DND-41 (cell line): ENCODE measurements around the gene PKD1L1.

Experiments used
- ATAC-seq: fragments of 200-7000 bp; cut with Tn5 transposase; 3 replicates; pipeline ENCODE4 v1.9.1; 2021; ENCODE audit warnings: low read depth; ENCODE audit not compliant: insufficient read depth
- DNase-seq: peaks from one replicate; pipeline ENCODE4 v3.0.0-alpha.2; 2020
- H2AFZ ChIP-seq: 2 replicates; pipeline ENCODE4 v1.6.0; 2012; ENCODE audit warnings: low read depth, low read length
- H3K27ac ChIP-seq: 2 replicates; pipeline ENCODE4 v1.5.1; 2012; ENCODE audit warnings: low read length, inconsistent platforms
- H3K27me3 ChIP-seq: fragments of 200-600 bp; sonication (generic); 2 replicates; pipeline ENCODE4 v1.6.0; 2012; ENCODE audit warnings: low read length, mild to moderate bottlenecking, inconsistent platforms; ENCODE audit not compliant: insufficient read depth, poor library complexity
- H3K36me3 ChIP-seq: 2 replicates; pipeline ENCODE4 v1.5.1; 2012; ENCODE audit warnings: low read length, inconsistent platforms; ENCODE audit not compliant: insufficient read depth
- H3K4me1 ChIP-seq: 2 replicates; pipeline ENCODE4 v1.5.1; 2012; ENCODE audit warnings: mild to moderate bottlenecking, low read length; ENCODE audit not compliant: insufficient read depth
- H3K4me2 ChIP-seq: 2 replicates; pipeline ENCODE4 v1.6.0; 2012; ENCODE audit warnings: mild to moderate bottlenecking, moderate library complexity, low read length, inconsistent platforms; ENCODE audit not compliant: insufficient read depth
- H3K4me3 ChIP-seq, 2 experiments: fragments of 200-600 bp in 1 of 2; shearing (Covaris generic) in 1 of 2; 2 replicates each; pipeline ENCODE4 v1.5.1; 2012 to 2016; ENCODE audit warnings: inconsistent platforms in 2 of 2, low read length in 2 of 2, mild to moderate bottlenecking in 2 of 2, low read depth in 1 of 2, moderate library complexity in 1 of 2
- H3K79me2 ChIP-seq: 2 replicates; pipeline ENCODE4 v1.6.0; 2012; ENCODE audit warnings: low read length, inconsistent platforms; ENCODE audit not compliant: insufficient read depth
- H3K9ac ChIP-seq: 2 replicates; pipeline ENCODE4 v1.6.0; 2012; ENCODE audit warnings: low read depth, mild to moderate bottlenecking, inconsistent platforms, low read length, moderate library complexity
- H3K9me3 ChIP-seq: 2 replicates; pipeline ENCODE4 v1.5.1; 2012; ENCODE audit warnings: low read length, moderate library complexity, mild to moderate bottlenecking, inconsistent platforms; ENCODE audit not compliant: insufficient read depth, severe bottlenecking
- H4K20me1 ChIP-seq: 2 replicates; pipeline ENCODE4 v1.6.0; 2012; ENCODE audit warnings: low read length; ENCODE audit not compliant: insufficient read depth
- EZH2 ChIP-seq: IDR thresholded peaks from 3 replicates; pipeline ENCODE4 v1.6.1; 2012; ENCODE audit warnings: borderline replicate concordance, low read depth, mild to moderate bottlenecking, moderate library complexity, low read length, inconsistent platforms; ENCODE audit not compliant: severe bottlenecking
- TF ChIP-seq, protein P1 (sequence below): IDR thresholded peaks from 2 replicates; pipeline ENCODE4 v1.5.1; 2012; ENCODE audit warnings: borderline replicate concordance, low read length, moderate library complexity, mild to moderate bottlenecking; ENCODE audit not compliant: poor library complexity, severe bottlenecking; ENCODE audit errors: extremely low read depth

The PKD1L1 gene

DNA sequence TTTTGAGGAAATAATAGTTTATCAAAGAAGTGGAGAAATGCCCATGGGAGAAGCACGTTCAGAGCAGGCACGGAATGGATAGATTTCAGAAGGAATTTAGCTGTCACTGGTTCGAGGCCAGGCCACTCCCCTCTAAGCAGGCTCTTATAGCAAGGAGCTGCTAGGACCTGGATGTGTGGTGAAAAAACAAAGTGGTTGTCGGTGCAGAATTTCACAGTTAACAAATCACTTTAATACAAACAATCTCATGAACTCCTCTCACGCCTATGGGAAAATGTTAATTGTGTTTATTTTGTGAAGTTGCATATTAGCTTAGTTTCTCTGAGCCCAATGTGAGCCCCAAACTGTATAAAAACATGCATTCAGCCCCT lies 176.3 kb downstream of the PKD1L1 start:
- ATAC-seq: no peak

DNA sequence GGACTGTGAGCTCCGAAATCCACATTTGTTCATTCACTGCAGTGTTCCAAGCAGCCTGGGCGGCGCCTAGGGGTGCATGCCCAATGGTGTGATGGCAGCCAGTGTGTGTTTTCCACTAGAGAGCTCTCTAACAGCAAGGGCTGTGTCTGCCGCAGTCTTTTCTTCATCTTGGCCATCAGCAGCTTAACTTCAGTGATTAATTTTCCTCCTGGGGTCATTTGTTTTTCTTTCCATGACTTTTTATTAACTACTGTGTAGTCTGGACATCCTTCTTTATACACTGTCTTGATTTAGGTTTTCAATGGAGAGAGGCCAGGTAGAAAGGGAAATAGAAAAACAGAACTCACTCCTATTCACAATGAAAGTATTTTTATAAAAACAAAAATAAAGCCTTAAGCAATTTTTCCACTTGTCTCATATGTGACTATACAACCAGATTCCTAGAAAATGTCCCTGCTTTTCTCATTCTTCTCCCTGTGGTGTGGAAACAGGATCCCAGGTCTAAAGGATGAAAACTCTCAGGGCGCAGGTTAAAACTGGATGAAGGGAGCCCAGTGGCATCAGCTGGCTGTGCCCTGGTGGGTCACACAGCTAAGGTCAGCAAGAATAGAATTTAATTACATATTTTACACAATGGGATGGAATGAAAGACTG lies 176.8 kb downstream of the PKD1L1 start:
- no peak overlapping the region for H3K4me3 ChIP-seq
- no peak overlapping the region for H2AFZ ChIP-seq
- no peak overlapping the region for H3K4me2 ChIP-seq

More for the DNA sequence above, 176.3 kb downstream of the PKD1L1 start:
- Histone ChIP-seq H3K4me3 (no peak overlapping the region), H3K9ac (no peak overlapping the region), H3K27me3 (no peaks in the 10 kb centered on the region), H4K20me1 (no peaks in the 10 kb centered on the region), H3K27ac (no peak overlapping the region), H3K79me2 (no peaks in the 10 kb centered on the region), H3K9me3 (no peaks in the 10 kb centered on the region), H3K4me1 (no peaks in the 10 kb centered on the region), H3K4me2 (no peak overlapping the region), H2AFZ (no peak overlapping the region), H3K36me3 (no peaks in the 10 kb centered on the region)
- DNase-seq: no peak
- TF ChIP-seq, protein P1, sequence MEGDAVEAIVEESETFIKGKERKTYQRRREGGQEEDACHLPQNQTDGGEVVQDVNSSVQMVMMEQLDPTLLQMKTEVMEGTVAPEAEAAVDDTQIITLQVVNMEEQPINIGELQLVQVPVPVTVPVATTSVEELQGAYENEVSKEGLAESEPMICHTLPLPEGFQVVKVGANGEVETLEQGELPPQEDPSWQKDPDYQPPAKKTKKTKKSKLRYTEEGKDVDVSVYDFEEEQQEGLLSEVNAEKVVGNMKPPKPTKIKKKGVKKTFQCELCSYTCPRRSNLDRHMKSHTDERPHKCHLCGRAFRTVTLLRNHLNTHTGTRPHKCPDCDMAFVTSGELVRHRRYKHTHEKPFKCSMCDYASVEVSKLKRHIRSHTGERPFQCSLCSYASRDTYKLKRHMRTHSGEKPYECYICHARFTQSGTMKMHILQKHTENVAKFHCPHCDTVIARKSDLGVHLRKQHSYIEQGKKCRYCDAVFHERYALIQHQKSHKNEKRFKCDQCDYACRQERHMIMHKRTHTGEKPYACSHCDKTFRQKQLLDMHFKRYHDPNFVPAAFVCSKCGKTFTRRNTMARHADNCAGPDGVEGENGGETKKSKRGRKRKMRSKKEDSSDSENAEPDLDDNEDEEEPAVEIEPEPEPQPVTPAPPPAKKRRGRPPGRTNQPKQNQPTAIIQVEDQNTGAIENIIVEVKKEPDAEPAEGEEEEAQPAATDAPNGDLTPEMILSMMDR: no peak
- no peak for TF ChIP-seq EZH2

DNA sequence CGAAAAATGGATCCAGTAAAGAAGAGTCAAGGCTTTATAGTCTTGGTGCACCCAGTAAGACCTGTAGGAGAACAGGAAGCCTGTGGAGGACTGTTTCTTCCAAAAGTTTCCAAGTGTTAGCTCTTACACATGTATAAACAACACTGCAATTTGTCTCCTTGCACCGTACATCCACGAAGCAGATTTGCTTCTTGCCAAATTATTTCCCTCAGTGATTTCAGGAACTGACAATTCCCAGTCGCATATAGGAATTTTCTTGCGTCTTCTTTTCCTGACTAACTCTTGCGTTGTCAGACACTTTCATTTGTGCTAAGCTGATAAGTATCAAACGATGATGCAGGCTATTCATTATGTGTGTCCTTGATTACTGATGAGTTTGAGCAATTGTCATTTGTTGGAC lies 182.1 kb downstream of the PKD1L1 start:
- Histone ChIP-seq H3K27ac (no peak overlapping the region), H3K9me3 (no peaks in the 10 kb centered on the region), H3K4me2 (no peak overlapping the region), H3K36me3 (no peaks in the 10 kb centered on the region), H3K9ac (no peak overlapping the region), H2AFZ (no peak overlapping the region), H3K4me1 (no peaks in the 10 kb centered on the region), H3K79me2 (no peaks in the 10 kb centered on the region), H3K27me3 (no peaks in the 10 kb centered on the region), H3K4me3 (no peak overlapping the region), H4K20me1 (no peaks in the 10 kb centered on the region)
- TF ChIP-seq EZH2: no peak
- TF ChIP-seq, protein P1: no peak
- DNase-seq (no peak), ATAC-seq (no peak)

More for the DNA sequence above, 176.8 kb downstream of the PKD1L1 start:
- Histone ChIP-seq H3K4me1 (no peaks in the 10 kb centered on the region), H4K20me1 (no peaks in the 10 kb centered on the region), H3K9me3 (no peaks in the 10 kb centered on the region), H3K36me3 (no peaks in the 10 kb centered on the region), H3K27ac (no peak overlapping the region), H3K79me2 (no peaks in the 10 kb centered on the region), H3K9ac (no peak overlapping the region), H3K27me3 (no peaks in the 10 kb centered on the region)
- ATAC-seq (no peak), DNase-seq (no peak)
- no peak for TF ChIP-seq EZH2
- TF ChIP-seq, protein P1: no peak
